Smooth muscle cell (in vitro differentiated cells): ENCODE data around the gene PROZ. TPM values are rescaled to one million over a fixed set of nuclear protein-coding genes. Genes with fewer than 3 reads are reported as not detected.

Experiments used
- DNase-seq: peaks from one replicate; lab custom pipeline; 2025; ENCODE audit not compliant: unreplicated experiment; lab: John Stamatoyannopoulos, UW
- H2AFZ ChIP-seq: fragments of 200-600 bp; sonication (generic); 2 replicates; pipeline ENCODE4 v1.6.0; 2016; ENCODE audit warnings: antibody characterized with exemption, low read depth, mild to moderate bottlenecking
- H3F3A ChIP-seq: fragments of 200-600 bp; sonication (generic); 2 replicates; pipeline ENCODE4 v1.6.0; 2017; ENCODE audit warnings: antibody characterized with exemption, low read depth
- H3K27ac ChIP-seq: fragments of 200-600 bp; sonication (generic); 2 replicates; pipeline ENCODE4 v1.5.1; 2016; ENCODE audit warnings: low read depth, mild to moderate bottlenecking
- H3K27me3 ChIP-seq: fragments of 200-600 bp; sonication (generic); 2 replicates; pipeline ENCODE4 v1.6.1; 2016; ENCODE audit warnings: low read depth, mild to moderate bottlenecking
- H3K36me3 ChIP-seq: fragments of 200-600 bp; sonication (generic); 2 replicates; pipeline ENCODE4 v1.5.1; 2016; ENCODE audit warnings: low read depth
- H3K4me1 ChIP-seq: fragments of 200-600 bp; sonication (generic); 2 replicates; pipeline ENCODE4 v1.5.1; 2016; ENCODE audit warnings: low read depth
- H3K4me2 ChIP-seq: fragments of 200-600 bp; sonication (generic); 2 replicates; pipeline ENCODE4 v1.6.0; 2016; ENCODE audit warnings: mild to moderate bottlenecking
- H3K4me3 ChIP-seq: fragments of 200-600 bp; sonication (generic); 2 replicates; pipeline ENCODE4 v1.5.1; 2016; ENCODE audit warnings: mild to moderate bottlenecking
- H3K79me2 ChIP-seq: fragments of 200-600 bp; sonication (generic); 2 replicates; pipeline ENCODE4 v1.6.0; 2016; ENCODE audit warnings: low read depth, mild to moderate bottlenecking
- H3K9ac ChIP-seq: fragments of 200-600 bp; sonication (generic); 2 replicates; pipeline ENCODE4 v1.6.0; 2016; ENCODE audit warnings: low read depth
- H3K9me3 ChIP-seq: fragments of 200-600 bp; sonication (generic); replicated peaks from 2 replicates; pipeline ENCODE4 v1.5.1; 2016; ENCODE audit warnings: low read depth
- H4K20me1 ChIP-seq: fragments of 200-600 bp; sonication (generic); 2 replicates; pipeline ENCODE4 v1.6.0; 2016; ENCODE audit warnings: low read depth
- WGBS: methylation state at CpG from one replicate; pipeline ENCODE4 v1.1.7; 2016; ENCODE audit warnings: low lambda C conversion rate; 5-methylcytosine and 5-hydroxymethylcytosine counted together
- polyA plus RNA-seq: library from polyadenylated mRNA; unstranded; fragments of >200 nt; fragmentation: Nextera tagmentation; extraction: Ambion mirVana; gene quantifications from 2 replicates; pipeline ENCODE4 v1.2.1, GENCODE V29; 2016
- total RNA-seq: library from RNA; depleted of rRNA; stranded (reverse); fragments of >200 nt; gene quantifications from 2 replicates; pipeline ENCODE4 v1.2.3, GENCODE V29; 2014
- TF ChIP-seq, protein P1 (sequence below): fragments of 200-600 bp; sonication (generic); IDR thresholded peaks from 2 replicates; pipeline ENCODE4 v1.5.1; 2017; ENCODE audit warnings: borderline replicate concordance, mild to moderate bottlenecking, antibody characterized with exemption; ENCODE audit not compliant: insufficient read depth, poor library complexity, severe bottlenecking

The PROZ gene
- total and polyA plus RNA-seq, 2 experiments from 2014 or later, result not detected

- no peak for DNase-seq
Observed at GRCh38 chr13:113211774-113212173, 53.3 kb downstream of the PROZ start.

GRCh38 chr13:113216254-113217048 lies 58.0 kb downstream of the PROZ start:
- H3K4me2 ChIP-seq, result peak overlapping the region; percentile 34
- no peak overlapping the region for H3K4me3 ChIP-seq
- no peaks in the 10 kb centered on the region for H3K27me3 ChIP-seq
- no peak for DNase-seq
- peaks cover 15% of the 10 kb centered on the region for H3K4me1 ChIP-seq
- TF ChIP-seq, protein P1, sequence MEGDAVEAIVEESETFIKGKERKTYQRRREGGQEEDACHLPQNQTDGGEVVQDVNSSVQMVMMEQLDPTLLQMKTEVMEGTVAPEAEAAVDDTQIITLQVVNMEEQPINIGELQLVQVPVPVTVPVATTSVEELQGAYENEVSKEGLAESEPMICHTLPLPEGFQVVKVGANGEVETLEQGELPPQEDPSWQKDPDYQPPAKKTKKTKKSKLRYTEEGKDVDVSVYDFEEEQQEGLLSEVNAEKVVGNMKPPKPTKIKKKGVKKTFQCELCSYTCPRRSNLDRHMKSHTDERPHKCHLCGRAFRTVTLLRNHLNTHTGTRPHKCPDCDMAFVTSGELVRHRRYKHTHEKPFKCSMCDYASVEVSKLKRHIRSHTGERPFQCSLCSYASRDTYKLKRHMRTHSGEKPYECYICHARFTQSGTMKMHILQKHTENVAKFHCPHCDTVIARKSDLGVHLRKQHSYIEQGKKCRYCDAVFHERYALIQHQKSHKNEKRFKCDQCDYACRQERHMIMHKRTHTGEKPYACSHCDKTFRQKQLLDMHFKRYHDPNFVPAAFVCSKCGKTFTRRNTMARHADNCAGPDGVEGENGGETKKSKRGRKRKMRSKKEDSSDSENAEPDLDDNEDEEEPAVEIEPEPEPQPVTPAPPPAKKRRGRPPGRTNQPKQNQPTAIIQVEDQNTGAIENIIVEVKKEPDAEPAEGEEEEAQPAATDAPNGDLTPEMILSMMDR, result no peak
- H3K9me3 ChIP-seq, result no peaks in the 10 kb centered on the region
- peaks cover 100% of the 10 kb centered on the region for H3K79me2 ChIP-seq
- peaks cover 4% of the 10 kb centered on the region for H3F3A ChIP-seq
- H2AFZ ChIP-seq, result no peak overlapping the region
- peak overlapping the region; percentile 9 for H3K9ac ChIP-seq
- 31% methylated on average over 7 of the region's 7 CpGs for WGBS
- peaks cover 100% of the 10 kb centered on the region for H4K20me1 ChIP-seq
- peak overlapping the region; percentile 58 for H3K27ac ChIP-seq
- no peaks in the 10 kb centered on the region for H3K36me3 ChIP-seq

More at GRCh38 chr13:113211774-113212173, 53.3 kb downstream of the PROZ start:
- H3K9ac ChIP-seq, result no peak overlapping the region
- H3F3A ChIP-seq, result peaks cover 8% of the 10 kb centered on the region
- no peak overlapping the region for H3K4me3 ChIP-seq
- H3K79me2 ChIP-seq, result peaks cover 81% of the 10 kb centered on the region
- H2AFZ ChIP-seq, result no peak overlapping the region
- WGBS, result 86% methylated on average over 10 of the region's 10 CpGs
- no peak overlapping the region for H3K4me2 ChIP-seq
- TF ChIP-seq, protein P1, result peak; percentile 4
- H3K27me3 ChIP-seq, result no peaks in the 10 kb centered on the region
- H3K4me1 ChIP-seq, result peaks cover 18% of the 10 kb centered on the region
- peaks cover 65% of the 10 kb centered on the region for H4K20me1 ChIP-seq
- H3K27ac ChIP-seq, result no peak overlapping the region
- H3K9me3 ChIP-seq, result no peaks in the 10 kb centered on the region
- no peaks in the 10 kb centered on the region for H3K36me3 ChIP-seq

DNA sequence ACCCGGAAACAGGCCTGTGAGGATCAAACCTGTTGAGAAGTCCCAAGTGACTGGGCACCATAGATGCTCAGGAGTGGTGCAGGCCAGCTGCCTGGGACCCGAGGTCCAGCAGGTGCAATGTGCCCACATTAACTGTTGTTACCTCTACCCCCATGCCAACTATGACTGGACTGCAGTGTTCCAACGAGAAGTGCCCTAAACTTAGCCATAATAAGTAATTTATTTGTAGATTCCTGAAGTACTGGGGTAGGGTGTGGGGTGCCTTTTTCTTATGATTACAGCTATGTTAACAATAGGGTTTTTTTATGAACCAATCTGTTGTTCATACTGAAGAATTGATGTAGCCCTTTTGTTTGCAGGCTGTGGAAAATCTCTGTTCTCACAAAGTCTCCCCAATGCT lies 60.1 kb downstream of the PROZ start:
- 96% methylated on average over 3 of the region's 3 CpGs for WGBS
- Histone ChIP-seq H3F3A (peaks cover 4% of the 10 kb centered on the region), H3K9ac (no peak overlapping the region)

More for the DNA sequence above, 60.1 kb downstream of the PROZ start:
- no peaks in the 10 kb centered on the region for H3K9me3 ChIP-seq
- no peak for DNase-seq
- no peak overlapping the region for H3K4me3 ChIP-seq
- H2AFZ ChIP-seq, result no peak overlapping the region
- TF ChIP-seq, protein P1, result no peak
- no peak overlapping the region for H3K27ac ChIP-seq
- peaks cover 15% of the 10 kb centered on the region for H3K4me1 ChIP-seq
- H3K79me2 ChIP-seq, result peaks cover 90% of the 10 kb centered on the region
- no peak overlapping the region for H3K4me2 ChIP-seq
- peaks cover 100% of the 10 kb centered on the region for H4K20me1 ChIP-seq
- H3K36me3 ChIP-seq, result no peaks in the 10 kb centered on the region
- H3K27me3 ChIP-seq, result no peaks in the 10 kb centered on the region
